IPS DF 4.7 (cell line): ENCODE results near the gene GOLGA6A.
"Not testable (repeated sequence)": the region's sequence is repeated elsewhere in the genome, so short reads cannot be mapped to it uniquely, and the experiment has no call there.

Experiments used
- DNase-seq: peaks from one replicate; pipeline ENCODE4 v3.0.0-alpha.2; 2013; ENCODE audit warnings: low spot score; ENCODE audit errors: extremely low read depth

Gene GOLGA6A

DNA sequence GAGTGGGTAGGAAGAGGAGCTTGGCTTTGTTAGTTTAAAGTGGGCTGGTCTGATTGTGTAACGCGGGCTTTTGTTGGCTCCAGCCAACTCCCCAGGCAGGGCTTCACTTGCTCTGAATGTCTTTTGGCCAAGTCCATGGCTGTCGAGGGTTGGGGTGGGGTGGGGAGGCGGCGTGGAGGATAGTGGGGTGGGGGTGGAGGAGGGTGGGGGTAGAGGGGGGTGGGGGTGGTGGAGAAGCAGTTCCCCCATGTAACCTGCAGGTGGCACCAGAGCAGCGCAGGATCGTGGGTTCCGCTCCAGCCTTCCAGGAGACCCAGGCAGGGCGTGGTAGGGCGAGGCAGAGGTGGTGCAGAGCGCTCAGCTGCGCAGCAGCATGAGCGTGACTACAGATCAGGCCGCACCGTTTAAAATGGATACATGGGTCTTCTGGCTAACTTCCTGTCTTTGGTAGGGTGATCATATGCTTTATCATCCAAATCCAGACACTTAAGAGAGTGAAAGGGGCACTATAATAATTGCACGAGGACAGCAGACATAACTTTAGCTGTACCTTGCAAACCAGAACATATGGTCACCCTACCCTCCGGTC, 28.3 kb downstream of the GOLGA6A start:
- DNase-seq, result no peak

GRCh38 chr15:74053517-74053916, 28.8 kb downstream of the GOLGA6A start:
- no peak for DNase-seq

DNA sequence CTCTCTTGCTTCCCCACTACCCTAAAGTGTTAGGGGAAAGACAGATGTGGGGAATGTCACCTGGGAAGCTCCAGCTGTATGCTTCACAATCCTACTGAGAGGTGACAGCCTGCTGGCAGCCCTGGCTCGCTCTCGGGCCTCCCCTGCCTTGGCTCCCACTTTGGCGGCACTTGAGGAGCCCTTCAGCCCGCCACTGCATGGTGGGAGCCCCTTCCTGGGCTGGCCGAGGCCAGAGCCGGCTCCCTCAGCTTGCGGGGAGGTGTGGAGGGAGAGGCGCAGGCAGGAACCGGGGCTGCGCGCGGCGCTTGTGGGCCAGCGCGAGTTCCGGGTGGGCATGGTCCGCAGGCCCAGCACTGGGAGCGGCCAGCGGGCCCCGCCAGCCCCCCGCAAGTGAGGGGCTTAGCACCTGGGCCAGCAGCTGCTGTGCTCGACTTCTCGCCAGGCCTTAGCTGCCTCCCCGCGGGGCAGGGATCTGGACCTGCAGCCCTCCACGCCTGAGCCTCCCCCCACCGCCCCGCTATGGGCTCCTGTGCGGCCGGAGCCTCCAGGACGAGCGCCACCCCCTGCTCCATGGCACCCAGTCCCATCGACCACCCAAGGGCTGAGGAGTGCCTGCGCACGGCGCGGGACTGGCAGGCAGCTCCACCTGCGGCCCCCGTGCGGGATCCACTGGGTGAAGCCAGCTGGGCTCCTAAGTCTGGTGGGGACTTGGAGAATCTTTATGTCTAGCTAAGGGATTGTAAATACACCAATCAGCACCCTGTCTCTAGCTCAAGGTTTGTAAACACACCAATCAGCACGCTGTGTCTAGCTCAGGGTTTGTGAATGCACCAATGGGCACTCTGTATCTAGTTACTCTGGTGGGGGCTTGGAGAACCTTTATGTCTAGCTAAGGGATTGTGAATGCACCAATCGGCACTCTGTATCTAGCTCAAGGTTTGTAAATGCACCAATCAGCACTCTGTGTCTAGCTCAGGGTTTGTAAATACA, 29.8 kb downstream of the GOLGA6A start:
- DNase-seq, result not testable (repeated sequence)

DNA sequence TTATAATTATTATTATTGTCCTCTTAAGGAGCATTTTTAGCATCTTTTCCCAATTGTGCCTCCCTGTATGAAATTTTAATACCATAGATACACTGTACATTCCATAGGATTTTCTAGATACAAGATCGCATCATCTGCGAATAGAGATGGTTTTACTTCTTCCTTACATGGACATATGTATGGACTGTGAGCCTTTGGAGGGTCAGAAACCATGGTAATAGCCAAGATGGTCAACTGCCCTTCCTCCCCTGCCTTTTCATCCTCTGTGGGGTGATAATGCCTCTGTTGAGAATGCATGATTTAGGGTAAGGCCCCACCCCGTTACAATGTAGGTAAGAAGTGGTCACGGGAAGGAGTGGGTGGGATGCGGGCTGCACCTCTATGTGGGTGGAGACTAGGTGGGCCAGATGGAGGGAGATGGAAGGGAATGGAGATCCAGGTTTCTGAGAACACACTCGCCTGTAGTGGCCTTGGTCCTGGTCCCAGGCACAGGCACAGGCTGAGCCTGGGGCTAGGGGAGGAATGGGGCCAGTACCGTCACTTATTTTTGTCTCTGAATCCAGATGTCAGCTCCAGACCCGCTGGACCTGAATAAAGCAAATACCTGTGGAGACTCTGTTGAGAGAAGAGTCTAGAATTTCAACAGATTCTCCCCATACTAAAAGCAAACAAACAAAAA, 31.7 kb downstream of the GOLGA6A start:
- DNase-seq, result no peak

DNA sequence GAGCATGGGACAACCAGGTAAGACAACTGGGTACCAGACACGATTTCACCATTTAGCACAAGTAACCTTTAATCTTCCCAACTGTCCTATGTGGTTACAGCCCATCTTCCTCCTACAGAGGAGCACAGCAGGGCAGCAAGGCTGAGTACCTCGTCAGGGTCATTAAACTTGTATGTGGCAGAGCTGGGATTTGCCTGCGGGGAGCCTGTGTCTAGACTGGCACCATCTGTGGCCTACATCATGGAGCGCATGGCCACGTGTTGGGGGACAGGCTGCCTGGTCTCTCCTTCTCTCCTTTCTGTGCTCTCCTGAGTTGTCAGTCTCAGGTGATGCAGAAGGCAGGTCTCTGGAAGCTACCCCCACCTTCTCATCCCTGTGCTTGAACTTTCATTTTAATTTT, 32.2 kb downstream of the GOLGA6A start:
- DNase-seq, result no peak

- DNase-seq, result no peak
These were observed 36.1 kb downstream of the GOLGA6A start for GRCh38 chr15:74046275-74046674.

DNA sequence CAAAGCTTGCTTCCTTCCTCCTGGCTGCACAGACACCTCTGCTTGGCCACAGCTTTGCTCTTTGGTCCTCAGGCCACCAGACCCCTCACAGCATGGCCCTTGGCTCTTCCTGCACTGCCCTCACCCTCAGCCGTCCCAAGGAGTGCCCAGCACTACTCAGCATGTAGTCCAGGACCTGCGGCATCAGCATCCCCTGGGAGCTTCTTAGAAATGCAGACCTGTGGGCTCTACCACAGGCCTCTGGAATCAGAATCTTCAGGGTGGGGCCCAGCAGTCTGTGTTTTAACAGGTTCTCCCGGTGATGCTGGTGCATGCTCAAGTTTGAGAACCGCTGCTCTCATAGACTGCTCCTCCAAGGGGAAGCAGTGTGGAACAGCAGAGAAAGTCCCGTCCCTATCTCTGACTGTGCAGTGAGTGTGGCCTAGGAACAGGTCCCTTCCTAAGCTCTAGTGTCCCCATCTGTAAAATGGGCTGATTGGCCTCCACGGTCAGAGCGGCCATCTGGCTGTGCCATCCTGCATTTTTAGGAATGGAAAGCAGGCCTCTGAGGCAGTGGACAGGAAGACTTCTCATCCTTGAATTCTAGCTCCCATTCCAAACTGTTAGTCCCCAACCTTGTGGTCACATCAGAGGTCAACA, 36.6 kb downstream of the GOLGA6A start:
- no peak for DNase-seq

GRCh38 chr15:74045184-74045583, 37.2 kb downstream of the GOLGA6A start:
- no peak for DNase-seq

- no peak for DNase-seq
These were observed 37.9 kb downstream of the GOLGA6A start for GRCh38 chr15:74044267-74045110.

- DNase-seq, result no peak
These were observed 38.7 kb downstream of the GOLGA6A start for GRCh38 chr15:74043425-74044266.

DNA sequence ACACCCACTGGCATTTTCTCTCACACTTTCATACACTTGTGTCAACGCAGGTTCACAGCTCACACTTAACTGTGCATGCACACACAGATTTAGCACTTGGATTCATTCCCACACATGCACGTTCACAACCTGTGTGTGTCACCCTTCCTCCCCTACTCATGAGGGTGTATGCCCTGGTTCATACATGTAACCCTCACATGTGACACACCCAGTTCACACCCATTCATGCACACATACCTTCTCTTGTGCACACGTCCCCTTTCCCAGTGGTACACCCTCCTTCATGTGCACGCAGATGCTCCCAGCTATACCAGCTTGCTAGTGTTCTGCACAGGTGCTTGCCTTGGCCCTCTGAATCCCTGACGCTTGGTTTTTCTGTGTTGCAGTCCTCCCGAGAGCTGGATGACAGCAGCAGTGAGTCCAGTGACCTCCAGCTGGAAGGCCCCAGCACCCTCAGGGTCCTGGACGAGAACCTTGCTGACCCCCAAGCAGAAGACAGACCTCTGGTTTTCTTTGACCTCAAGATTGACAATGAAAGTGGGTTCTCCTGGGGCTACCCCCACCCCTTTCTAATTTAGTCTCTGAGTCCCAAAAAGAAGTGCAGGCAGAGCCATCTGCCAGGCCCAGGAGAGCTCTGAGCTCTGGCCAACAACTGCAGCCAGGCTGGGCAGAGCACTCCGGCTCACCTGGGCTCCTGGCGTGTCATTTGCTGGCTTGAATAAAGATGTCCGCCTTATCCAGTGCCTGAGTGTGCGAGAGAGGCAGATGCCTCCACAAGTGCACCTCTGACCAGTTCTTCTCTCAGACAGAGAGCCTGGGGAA, 39.5 kb downstream of the GOLGA6A start:
- no peak for DNase-seq

GRCh38 chr15:74041777-74042435, 40.4 kb downstream of the GOLGA6A start:
- DNase-seq, result no peak

GRCh38 chr15:74041311-74041756, 41.0 kb downstream of the GOLGA6A start:
- no peak for DNase-seq

DNA sequence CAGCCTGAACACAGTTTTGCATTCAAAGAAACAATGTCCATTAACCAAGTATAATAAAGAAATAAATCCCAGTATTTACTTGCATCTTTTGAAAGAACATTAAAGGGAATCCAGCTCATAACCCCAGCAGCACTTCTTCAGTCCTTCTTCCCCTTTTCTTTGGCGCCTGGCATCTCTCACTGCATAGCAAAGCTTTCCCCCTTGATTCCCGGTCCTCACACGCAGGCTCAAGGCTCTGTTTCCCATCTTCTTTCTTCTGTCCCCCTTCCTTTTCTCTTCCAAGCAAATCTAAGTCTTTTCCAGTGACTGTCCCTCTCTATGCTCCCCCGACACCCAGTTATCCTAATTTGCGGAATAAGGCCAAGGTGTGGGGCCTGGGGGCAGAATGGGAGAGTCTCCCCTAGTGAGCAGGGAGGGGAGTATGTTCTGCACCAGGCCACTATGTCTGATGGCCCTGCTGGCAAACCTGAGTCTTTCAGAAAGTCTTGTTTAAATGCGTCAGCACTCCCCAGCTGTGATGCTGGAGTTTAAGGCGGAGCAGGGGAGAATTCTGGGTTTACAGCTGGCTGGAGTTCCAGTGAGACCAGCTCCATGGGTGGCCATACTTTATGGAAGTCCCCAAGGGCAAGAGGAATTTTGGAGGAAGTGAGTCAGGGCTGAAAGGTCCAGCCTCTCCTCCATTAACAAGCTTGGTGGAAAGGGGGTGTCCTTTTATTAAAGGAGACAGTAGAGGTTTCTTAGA, 42.1 kb downstream of the GOLGA6A start:
- no peak for DNase-seq

- DNase-seq, result no peak
These were observed 42.7 kb downstream of the GOLGA6A start for GRCh38 chr15:74039656-74040010.

DNA sequence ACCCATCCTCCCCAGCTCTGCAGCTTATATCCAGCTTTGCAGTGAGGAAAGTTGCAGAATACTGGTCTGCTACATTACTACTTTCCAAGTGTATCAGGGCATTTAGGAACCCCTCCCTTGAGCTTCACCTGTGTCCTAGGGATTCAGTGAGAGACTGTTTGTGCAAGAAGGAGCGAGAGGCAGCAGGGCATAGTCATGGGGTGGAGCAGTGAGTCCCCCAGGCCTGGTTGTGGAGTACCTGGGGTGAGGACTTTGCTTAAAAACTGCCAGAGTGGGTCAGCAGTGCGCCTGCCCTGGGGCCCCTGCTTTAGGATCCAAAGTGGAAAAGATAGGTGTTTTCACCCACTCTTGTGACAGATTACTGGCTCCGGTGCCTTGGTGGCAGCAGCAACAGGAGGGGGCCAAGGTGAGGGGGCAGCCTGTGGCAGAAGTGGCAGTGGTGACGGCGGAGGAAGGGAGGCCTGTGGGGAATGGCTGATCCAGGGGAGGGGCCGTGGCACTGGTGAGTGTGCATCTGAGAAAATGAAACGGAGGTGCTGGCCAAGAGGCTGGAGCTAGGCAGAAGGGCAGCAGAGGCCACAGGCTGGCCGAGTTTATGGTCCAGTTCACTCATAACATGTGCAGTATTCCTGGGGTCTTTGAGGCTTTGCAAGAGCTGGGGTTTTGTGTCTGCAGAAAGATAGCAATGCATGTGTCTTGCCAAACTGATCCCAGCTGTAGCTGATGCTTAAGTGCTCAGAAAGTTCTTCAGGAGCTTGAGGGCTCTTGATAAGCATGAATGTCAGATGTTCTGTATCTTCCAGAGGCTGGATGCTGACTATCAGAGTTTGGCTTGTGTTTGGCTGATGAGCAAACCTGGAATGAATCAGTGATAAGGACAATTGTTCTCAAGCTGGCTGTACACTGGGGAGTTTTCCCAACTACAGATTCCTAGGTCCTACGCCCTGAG, 43.4 kb downstream of the GOLGA6A start:
- no peak for DNase-seq
